Trophoblast cell (in vitro differentiated cells and primary cell): ENCODE results near the gene LBP.
A peak's percentile ranks its signal among the peaks of the same experiment; 100 is the strongest.

Experiments used
- DNase-seq, 2 donors: peaks; one replicate each; pipeline ENCODE4 v3.0.0-alpha.2; 2016
- H2AFZ ChIP-seq: 2 replicates; pipeline ENCODE4 v1.6.1; 2013; ENCODE audit warnings: low read length, moderate library complexity, mild to moderate bottlenecking; ENCODE audit not compliant: insufficient read depth, poor library complexity
- H2AK5ac ChIP-seq: 2 replicates; pipeline ENCODE4 v1.6.1; 2013; ENCODE audit warnings: mild to moderate bottlenecking, low read length
- H2BK120ac ChIP-seq: 2 replicates; pipeline ENCODE4 v1.6.1; 2013; ENCODE audit warnings: low read length, mild to moderate bottlenecking, moderate library complexity; ENCODE audit not compliant: insufficient read depth, poor library complexity
- H2BK12ac ChIP-seq: 2 replicates; pipeline ENCODE4 v1.6.1; 2013; ENCODE audit warnings: mild to moderate bottlenecking, low read length, moderate library complexity
- H2BK5ac ChIP-seq: 2 replicates; pipeline ENCODE4 v1.6.1; 2013; ENCODE audit warnings: low read length, low read depth, moderate library complexity, mild to moderate bottlenecking; ENCODE audit not compliant: poor library complexity
- H3K14ac ChIP-seq: 2 replicates; pipeline ENCODE4 v1.6.1; 2013; ENCODE audit warnings: mild to moderate bottlenecking, low read length
- H3K18ac ChIP-seq: 2 replicates; pipeline ENCODE4 v1.6.1; 2013; ENCODE audit warnings: mild to moderate bottlenecking, low read length
- H3K23ac ChIP-seq: 2 replicates; pipeline ENCODE4 v1.6.1; 2013; ENCODE audit warnings: low read length
- H3K27ac ChIP-seq: 2 replicates; pipeline ENCODE4 v1.5.1; 2013; ENCODE audit warnings: low read depth, mild to moderate bottlenecking, inconsistent platforms, low read length, moderate library complexity
- H3K27me3 ChIP-seq: 2 replicates; pipeline ENCODE4 v1.6.1; 2013; ENCODE audit warnings: inconsistent platforms, mild to moderate bottlenecking, low read length, moderate library complexity; ENCODE audit not compliant: insufficient read depth
- H3K36me3 ChIP-seq, 2 experiments: 1 replicate in 1 of 2; 2 replicates in 1 of 2; pipeline ENCODE4 v1.6.1; 2013; ENCODE audit warnings: low read length in 2 of 2, mild to moderate bottlenecking in 2 of 2, moderate library complexity in 1 of 2; ENCODE audit not compliant: insufficient read depth in 2 of 2, control insufficient read depth in 1 of 2
- H3K4ac ChIP-seq: 2 replicates; pipeline ENCODE4 v1.6.1; 2013; ENCODE audit warnings: low read depth, mild to moderate bottlenecking, low read length, moderate library complexity
- H3K4me1 ChIP-seq, 2 experiments: 1 replicate in 1 of 2; 2 replicates in 1 of 2; pipeline ENCODE4 v1.6.1; 2013; ENCODE audit warnings: low read length in 2 of 2, mild to moderate bottlenecking in 2 of 2, moderate library complexity in 1 of 2; ENCODE audit not compliant: insufficient read depth in 2 of 2, control insufficient read depth in 1 of 2
- H3K4me2 ChIP-seq: 2 replicates; pipeline ENCODE4 v1.6.1; 2013; ENCODE audit warnings: inconsistent platforms, mild to moderate bottlenecking, low read length, moderate library complexity
- H3K4me3 ChIP-seq: 2 replicates; pipeline ENCODE4 v1.5.1; 2013; ENCODE audit warnings: mild to moderate bottlenecking, low read depth, low read length, inconsistent platforms
- H3K79me1 ChIP-seq: one replicate; pipeline ENCODE4 v1.6.1; 2013; ENCODE audit warnings: low read length
- H3K79me2 ChIP-seq: 2 replicates; pipeline ENCODE4 v1.6.1; 2013; ENCODE audit warnings: low read length, mild to moderate bottlenecking; ENCODE audit not compliant: control insufficient read depth, insufficient read depth, poor library complexity
- H3K9ac ChIP-seq: 2 replicates; pipeline ENCODE4 v1.6.1; 2013; ENCODE audit warnings: mild to moderate bottlenecking, low read length
- H3K9me3 ChIP-seq: 2 replicates; pipeline ENCODE4 v1.6.1; 2013; ENCODE audit warnings: low read depth, mild to moderate bottlenecking, control low read depth, inconsistent platforms, low read length; ENCODE audit not compliant: insufficient read depth
- H4K12ac ChIP-seq: 2 replicates; pipeline ENCODE4 v1.6.1; 2013; ENCODE audit warnings: low read depth, mild to moderate bottlenecking, low read length, moderate library complexity
- H4K8ac ChIP-seq: 2 replicates; pipeline ENCODE4 v1.6.1; 2013; ENCODE audit warnings: low read depth, mild to moderate bottlenecking, low read length, moderate library complexity
- H4K91ac ChIP-seq: one replicate; pipeline ENCODE4 v1.6.1; 2013; ENCODE audit warnings: low read depth, mild to moderate bottlenecking, low read length, moderate library complexity
- WGBS: extraction: QIAGEN DNeasy Blood & Tissue Kit; methylation state at CpG from one replicate; pipeline ENCODE4 v1.1.7; 2013; ENCODE audit warnings: missing lambda C conversion rate; ENCODE audit not compliant: insufficient read length, insufficient coverage; ENCODE audit errors: extremely low coverage; 5-methylcytosine and 5-hydroxymethylcytosine counted together

The LBP gene

DNA sequence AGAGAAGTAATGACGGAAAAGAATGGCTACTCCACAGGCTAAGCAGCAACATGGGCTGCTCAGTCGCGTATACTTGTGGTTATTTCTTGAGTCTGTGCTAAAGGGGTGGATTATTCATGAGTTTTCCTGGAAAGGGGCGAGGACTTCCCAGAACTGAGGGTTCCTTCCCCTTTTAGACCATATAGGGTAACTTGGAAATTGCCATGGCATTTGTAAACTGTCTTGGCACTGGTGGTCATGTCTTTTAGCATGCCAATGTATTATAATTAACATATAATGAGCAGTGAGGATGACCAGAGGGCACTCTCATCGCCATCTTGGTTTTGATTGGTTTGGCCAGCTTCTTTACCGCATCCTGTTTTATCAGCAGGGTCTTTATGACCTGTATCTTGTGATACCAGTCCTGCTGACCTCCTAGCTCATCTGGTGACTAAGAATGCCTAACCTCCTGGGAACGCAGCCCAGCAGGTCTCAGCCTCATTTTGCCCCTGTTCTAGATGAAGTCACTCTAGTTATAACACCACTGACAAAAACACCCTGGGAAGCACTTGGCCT is 11.4 kb downstream of the LBP start:
- no CpG with 5 or more reads among the region's 7 CpGs for WGBS
- Histone ChIP-seq H2BK120ac (no peak overlapping the region), H4K91ac (no peak overlapping the region), H2BK12ac (no peak overlapping the region), H3K9ac (no peak overlapping the region), H3K36me3 (no peaks in the 10 kb centered on the region), H3K4me1 (no peaks in the 10 kb centered on the region), H3K18ac (no peak overlapping the region), H2AFZ (no peak overlapping the region), H4K12ac (no peak overlapping the region), H3K23ac (no peak overlapping the region), H2AK5ac (no peak overlapping the region), H3K79me1 (no peaks in the 10 kb centered on the region), H3K4me3 (no peak overlapping the region), H3K4me2 (no peak overlapping the region), H3K27ac (no peak overlapping the region), H3K79me2 (no peaks in the 10 kb centered on the region), H3K4ac (no peak overlapping the region), H2BK5ac (no peak overlapping the region), H3K9me3 (peaks cover 3% of the 10 kb centered on the region), H3K27me3 (no peaks in the 10 kb centered on the region), H4K8ac (no peak overlapping the region), H3K14ac (no peak overlapping the region)
- DNase-seq: peak; percentile 21 to 56

DNA sequence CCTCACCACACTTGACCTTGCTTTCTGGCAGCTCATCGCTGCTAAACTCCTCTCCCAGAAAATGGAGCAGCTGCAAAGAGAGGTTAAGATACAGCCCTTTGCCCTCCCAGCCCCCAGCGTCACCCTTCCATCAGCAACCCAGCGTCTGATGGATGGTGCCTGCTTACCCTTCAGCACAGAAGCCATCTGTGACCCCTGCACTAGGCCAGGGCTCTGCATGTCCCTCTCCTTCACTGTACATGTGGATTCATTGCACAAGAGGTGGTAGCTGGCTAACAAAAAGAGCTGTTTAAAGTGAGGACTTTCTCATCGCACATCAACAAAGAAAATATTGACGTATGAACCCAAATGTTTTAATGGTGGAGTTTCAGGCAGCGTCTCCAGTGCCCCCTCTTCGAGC is 12.3 kb downstream of the LBP start:
- H4K12ac ChIP-seq: no peak overlapping the region
- no peaks in the 10 kb centered on the region for H3K79me1 ChIP-seq
- no peak overlapping the region for H3K18ac ChIP-seq
- no peak overlapping the region for H3K9ac ChIP-seq
- no CpG with 5 or more reads among the region's 7 CpGs for WGBS
- H2BK120ac ChIP-seq: no peak overlapping the region
- no peaks in the 10 kb centered on the region for H3K4me1 ChIP-seq
- no peak overlapping the region for H3K27ac ChIP-seq
- no peak overlapping the region for H3K23ac ChIP-seq
- no peaks in the 10 kb centered on the region for H3K36me3 ChIP-seq
- no peaks in the 10 kb centered on the region for H3K79me2 ChIP-seq
- H2BK12ac ChIP-seq: no peak overlapping the region
- no peak overlapping the region for H2AK5ac ChIP-seq
- H3K14ac ChIP-seq: no peak overlapping the region
- no peak overlapping the region for H3K4ac ChIP-seq
- H3K4me2 ChIP-seq: no peak overlapping the region
- H4K8ac ChIP-seq: no peak overlapping the region
- no peaks in the 10 kb centered on the region for H3K27me3 ChIP-seq
- H4K91ac ChIP-seq: no peak overlapping the region
- H3K9me3 ChIP-seq: peaks cover 3% of the 10 kb centered on the region
- no peak overlapping the region for H3K4me3 ChIP-seq
- H2BK5ac ChIP-seq: no peak overlapping the region
- DNase-seq: no peak
- H2AFZ ChIP-seq: no peak overlapping the region

DNA sequence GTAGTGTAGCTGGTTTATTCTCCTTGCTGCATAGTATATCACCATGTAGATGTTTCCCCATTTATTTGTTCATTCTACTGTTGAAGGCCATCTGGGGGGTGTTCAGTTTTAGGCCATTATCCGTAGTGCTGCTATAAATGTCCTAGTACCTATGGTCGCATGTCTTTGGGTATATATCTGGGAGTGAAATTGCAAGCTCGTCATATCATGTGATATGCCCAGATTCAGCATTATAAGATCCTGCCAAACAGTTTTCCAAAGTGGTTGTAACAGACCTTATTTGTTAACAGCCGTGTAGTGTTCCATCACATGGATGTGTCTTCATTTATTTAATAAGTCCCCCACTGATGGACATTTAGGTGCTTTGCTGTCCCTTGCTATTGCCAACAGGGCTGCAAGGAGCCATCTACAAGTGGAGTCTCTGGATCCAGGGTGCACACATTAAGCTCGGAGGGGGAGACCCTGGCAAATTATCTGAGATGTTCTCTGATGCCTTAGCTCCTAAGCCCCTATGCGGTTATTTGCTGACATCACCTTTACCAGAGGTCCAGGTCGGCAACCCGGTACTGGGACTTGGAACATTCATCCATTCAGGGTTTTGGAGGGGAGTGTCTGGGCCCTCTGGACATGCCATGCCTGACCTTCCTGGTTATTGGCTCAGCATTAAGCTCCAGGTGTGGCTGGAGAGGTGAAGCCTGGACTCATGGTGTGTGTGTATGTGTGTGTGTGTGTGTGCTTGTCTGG is 16.9 kb downstream of the LBP start:
- no peaks in the 10 kb centered on the region for H3K4me1 ChIP-seq
- no peak overlapping the region for H3K14ac ChIP-seq
- no peak overlapping the region for H2BK120ac ChIP-seq
- no peak overlapping the region for H2BK5ac ChIP-seq
- no peak overlapping the region for H2AFZ ChIP-seq
- no peaks in the 10 kb centered on the region for H3K36me3 ChIP-seq
- no peak overlapping the region for H3K27ac ChIP-seq
- DNase-seq: no peak
- no peak overlapping the region for H2AK5ac ChIP-seq
- no peak overlapping the region for H3K18ac ChIP-seq
- no peak overlapping the region for H3K4me3 ChIP-seq
- H3K79me1 ChIP-seq: no peaks in the 10 kb centered on the region
- no peak overlapping the region for H3K4ac ChIP-seq
- no peak overlapping the region for H4K12ac ChIP-seq
- no peak overlapping the region for H3K23ac ChIP-seq
- no CpG with 5 or more reads among the region's 8 CpGs for WGBS
- no peaks in the 10 kb centered on the region for H3K9me3 ChIP-seq
- H3K79me2 ChIP-seq: no peaks in the 10 kb centered on the region
- no peak overlapping the region for H2BK12ac ChIP-seq
- H3K9ac ChIP-seq: no peak overlapping the region
- no peak overlapping the region for H4K8ac ChIP-seq
- no peak overlapping the region for H4K91ac ChIP-seq
- H3K4me2 ChIP-seq: no peak overlapping the region
- H3K27me3 ChIP-seq: no peaks in the 10 kb centered on the region

DNA sequence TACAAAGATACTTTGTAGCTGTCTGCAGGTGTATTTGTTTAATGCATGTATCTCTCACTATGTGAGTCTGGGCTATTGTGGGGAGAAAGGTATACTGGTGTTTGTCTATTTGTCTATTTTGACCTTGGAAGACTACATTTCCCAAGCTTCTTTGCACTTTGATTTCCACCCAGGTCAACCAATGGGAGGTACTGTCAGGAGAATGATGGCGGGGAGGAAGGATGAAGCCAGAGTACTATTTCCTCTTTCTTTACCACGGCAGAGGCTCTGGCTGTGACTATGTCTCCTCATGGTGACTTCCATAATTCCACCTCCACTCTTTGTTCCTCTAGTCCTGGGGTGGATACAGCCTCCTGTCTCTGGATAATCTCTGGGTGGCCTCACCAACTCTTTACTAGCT is 23.1 kb downstream of the LBP start:
- DNase-seq: no peak
- Histone ChIP-seq H3K23ac (no peak overlapping the region), H4K8ac (no peak overlapping the region), H3K4me1 (no peaks in the 10 kb centered on the region), H2AK5ac (no peak overlapping the region), H2BK12ac (no peak overlapping the region), H3K27ac (no peak overlapping the region), H3K4me3 (no peak overlapping the region), H4K91ac (no peak overlapping the region), H3K9ac (no peak overlapping the region), H2BK5ac (no peak overlapping the region), H3K79me2 (no peaks in the 10 kb centered on the region), H3K4ac (no peak overlapping the region), H2BK120ac (no peak overlapping the region), H2AFZ (peak overlapping the region; percentile 20), H3K4me2 (no peak overlapping the region), H4K12ac (no peak overlapping the region), H3K14ac (no peak overlapping the region), H3K36me3 (no peaks in the 10 kb centered on the region), H3K18ac (no peak overlapping the region), H3K27me3 (no peaks in the 10 kb centered on the region), H3K79me1 (no peaks in the 10 kb centered on the region), H3K9me3 (no peaks in the 10 kb centered on the region)
- no CpG with 5 or more reads among the region's 2 CpGs for WGBS
